ENCODE data around the gene GPRIN3. TPM values are rescaled to one million over a fixed set of nuclear protein-coding genes. Genes with fewer than 3 reads are reported as not detected.

The GPRIN3 gene
- total and polyA plus RNA-seq, 10 of the 15 experiments (the other 5 are each of a cell fraction or from before 2014, with no cell fraction given): under 0.01 to 0.05 (median 0.01) TPM; not detected in 6

DNA sequence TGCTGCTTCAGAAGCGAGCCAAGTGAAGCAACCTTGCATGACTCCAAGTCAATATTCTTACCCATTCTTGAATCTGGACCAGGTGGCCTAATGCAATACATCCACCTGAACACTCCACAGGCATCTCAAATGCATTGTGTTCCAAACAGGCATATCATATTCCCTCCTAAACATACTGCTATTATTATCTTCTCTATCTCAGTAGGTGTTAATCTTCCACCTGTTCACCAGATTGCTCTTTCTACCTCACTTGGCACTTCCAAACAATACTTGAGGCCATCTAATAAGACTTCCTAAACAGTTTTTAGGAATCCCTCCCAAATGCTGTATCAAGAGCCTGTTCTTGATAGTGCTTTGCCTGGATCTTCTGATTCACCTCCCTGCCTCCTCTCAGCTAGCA, 90.7 kb downstream of the GPRIN3 start:
- Histone ChIP-seq H3K79me2 (ENCODE audit: control insufficient read depth, insufficient read depth, low read length) (no peaks in the 10 kb centered on the region), H3K27ac (ENCODE audit: control insufficient read depth, insufficient read depth) (no peak overlapping the region), H3K4me2 (ENCODE audit: control insufficient read depth, insufficient read depth) (no peak overlapping the region), H4K20me1 (ENCODE audit: control insufficient read depth, insufficient read depth) (no peaks in the 10 kb centered on the region), H3K27me3 (replicated peaks in 1 of 2; ENCODE audit: control insufficient read depth in 2 of 2, insufficient read depth in 2 of 2, low read length in 1 of 2) (no peaks in the 10 kb centered on the region; a peak in 1 of 4 replicates), H3K4me1 (ENCODE audit: control insufficient read depth, insufficient read depth, low read length) (no peaks in the 10 kb centered on the region), H2AFZ (ENCODE audit: control insufficient read depth, low read depth, low read length) (no peak overlapping the region), H3K9me3 (replicated peaks; ENCODE audit: control insufficient read depth, insufficient read depth, low read length) (no peaks in the 10 kb centered on the region), H3K9ac (ENCODE audit: control insufficient read depth, insufficient read depth, low read length) (no peak overlapping the region), H3K36me3 (ENCODE audit: control insufficient read depth in 2 of 2, insufficient read depth in 2 of 2, low read length in 1 of 2) (no peaks in the 10 kb centered on the region), H3K4me3 (no peak overlapping the region)
- WGBS (ENCODE audit: insufficient coverage, insufficient replicate concordance, low lambda C conversion rate, missing lambda C conversion rate): 41% methylated on average over 1 of the region's 1 CpG
- in situ Hi-C loops (cut with MboI): no loop called here
- BruUV-seq (replicated peaks): no TSS peak
- DNase-seq (ENCODE audit: low read depth, low spot score) (no peak), ATAC-seq (no peak), FAIRE-seq (no peak)
- POLR2A ChIA-PET: no interaction called here
- RAD21 ChIA-PET (ENCODE audit: unreplicated experiment): interaction anchor here (1.4 kb wide), 1 partner anchor 10 kb away, joined by 5 read pairs; no protein-coding TSS in a partner anchor
- SMC1A ChIA-PET (ENCODE audit: uncharacterized antibody, unreplicated experiment): interaction anchor here (1.0 to 1.4 kb wide), 4 partner anchors 8 to 52 kb away, joined by 3 to 4 read pairs (median 3); no protein-coding TSS in a partner anchor
- intact Hi-C loops (cut with micrococcal nuclease; ENCODE audit: unreplicated experiment): no loop called here
- CTCF ChIA-PET: interaction anchor here (0.5 to 1.9 kb wide), 2 partner anchors 9 to 259 kb away, joined by 3 to 11 read pairs; no protein-coding TSS in a partner anchor
- TF ChIP-seq, protein P1, sequence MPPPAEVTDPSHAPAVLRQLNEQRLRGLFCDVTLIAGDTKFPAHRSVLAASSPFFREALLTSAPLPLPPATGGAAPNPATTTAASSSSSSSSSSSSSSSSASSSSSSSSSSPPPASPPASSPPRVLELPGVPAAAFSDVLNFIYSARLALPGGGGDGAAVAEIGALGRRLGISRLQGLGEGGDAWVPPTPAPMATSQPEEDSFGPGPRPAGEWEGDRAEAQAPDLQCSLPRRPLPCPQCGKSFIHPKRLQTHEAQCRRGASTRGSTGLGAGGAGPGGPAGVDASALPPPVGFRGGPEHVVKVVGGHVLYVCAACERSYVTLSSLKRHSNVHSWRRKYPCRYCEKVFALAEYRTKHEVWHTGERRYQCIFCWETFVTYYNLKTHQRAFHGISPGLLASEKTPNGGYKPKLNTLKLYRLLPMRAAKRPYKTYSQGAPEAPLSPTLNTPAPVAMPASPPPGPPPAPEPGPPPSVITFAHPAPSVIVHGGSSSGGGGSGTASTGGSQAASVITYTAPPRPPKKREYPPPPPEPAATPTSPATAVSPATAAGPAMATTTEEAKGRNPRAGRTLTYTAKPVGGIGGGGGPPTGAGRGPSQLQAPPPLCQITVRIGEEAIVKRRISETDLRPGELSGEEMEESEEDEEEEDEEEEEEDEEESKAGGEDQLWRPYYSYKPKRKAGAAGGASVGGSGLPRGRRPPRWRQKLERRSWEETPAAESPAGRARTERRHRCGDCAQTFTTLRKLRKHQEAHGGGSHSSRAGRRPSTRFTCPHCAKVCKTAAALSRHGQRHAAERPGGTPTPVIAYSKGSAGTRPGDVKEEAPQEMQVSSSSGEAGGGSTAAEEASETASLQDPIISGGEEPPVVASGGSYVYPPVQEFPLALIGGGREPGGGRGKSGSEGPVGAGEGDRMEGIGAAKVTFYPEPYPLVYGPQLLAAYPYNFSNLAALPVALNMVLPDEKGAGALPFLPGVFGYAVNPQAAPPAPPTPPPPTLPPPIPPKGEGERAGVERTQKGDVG (CRISPR knock-in tag; IDR thresholded peaks at IDR 0.05): no peak
- TF ChIP-seq, protein P2, sequence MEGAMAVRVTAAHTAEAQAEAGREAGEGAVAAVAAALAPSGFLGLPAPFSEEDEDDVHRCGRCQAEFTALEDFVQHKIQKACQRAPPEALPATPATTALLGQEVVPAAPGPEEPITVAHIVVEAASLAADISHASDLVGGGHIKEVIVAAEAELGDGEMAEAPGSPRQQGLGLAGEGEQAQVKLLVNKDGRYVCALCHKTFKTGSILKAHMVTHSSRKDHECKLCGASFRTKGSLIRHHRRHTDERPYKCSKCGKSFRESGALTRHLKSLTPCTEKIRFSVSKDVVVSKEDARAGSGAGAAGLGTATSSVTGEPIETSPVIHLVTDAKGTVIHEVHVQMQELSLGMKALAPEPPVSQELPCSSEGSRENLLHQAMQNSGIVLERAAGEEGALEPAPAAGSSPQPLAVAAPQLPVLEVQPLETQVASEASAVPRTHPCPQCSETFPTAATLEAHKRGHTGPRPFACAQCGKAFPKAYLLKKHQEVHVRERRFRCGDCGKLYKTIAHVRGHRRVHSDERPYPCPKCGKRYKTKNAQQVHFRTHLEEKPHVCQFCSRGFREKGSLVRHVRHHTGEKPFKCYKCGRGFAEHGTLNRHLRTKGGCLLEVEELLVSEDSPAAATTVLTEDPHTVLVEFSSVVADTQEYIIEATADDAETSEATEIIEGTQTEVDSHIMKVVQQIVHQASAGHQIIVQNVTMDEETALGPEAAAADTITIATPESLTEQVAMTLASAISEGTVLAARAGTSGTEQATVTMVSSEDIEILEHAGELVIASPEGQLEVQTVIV (IDR thresholded peaks at IDR 0.05; ENCODE audit: borderline replicate concordance, partially characterized antibody): no peak
- no peak for TF ChIP-seq MYB (IDR thresholded peaks at IDR 0.05; ENCODE audit: borderline replicate concordance, low read depth, low read length)
- TF ChIP-seq ZSCAN29 (IDR thresholded peaks at IDR 0.05): no peak
- no peak for TF ChIP-seq RCOR1 (conservative IDR thresholded peaks at IDR 0.05; ENCODE audit: low read depth, low read length)
- TF ChIP-seq, protein P3, sequence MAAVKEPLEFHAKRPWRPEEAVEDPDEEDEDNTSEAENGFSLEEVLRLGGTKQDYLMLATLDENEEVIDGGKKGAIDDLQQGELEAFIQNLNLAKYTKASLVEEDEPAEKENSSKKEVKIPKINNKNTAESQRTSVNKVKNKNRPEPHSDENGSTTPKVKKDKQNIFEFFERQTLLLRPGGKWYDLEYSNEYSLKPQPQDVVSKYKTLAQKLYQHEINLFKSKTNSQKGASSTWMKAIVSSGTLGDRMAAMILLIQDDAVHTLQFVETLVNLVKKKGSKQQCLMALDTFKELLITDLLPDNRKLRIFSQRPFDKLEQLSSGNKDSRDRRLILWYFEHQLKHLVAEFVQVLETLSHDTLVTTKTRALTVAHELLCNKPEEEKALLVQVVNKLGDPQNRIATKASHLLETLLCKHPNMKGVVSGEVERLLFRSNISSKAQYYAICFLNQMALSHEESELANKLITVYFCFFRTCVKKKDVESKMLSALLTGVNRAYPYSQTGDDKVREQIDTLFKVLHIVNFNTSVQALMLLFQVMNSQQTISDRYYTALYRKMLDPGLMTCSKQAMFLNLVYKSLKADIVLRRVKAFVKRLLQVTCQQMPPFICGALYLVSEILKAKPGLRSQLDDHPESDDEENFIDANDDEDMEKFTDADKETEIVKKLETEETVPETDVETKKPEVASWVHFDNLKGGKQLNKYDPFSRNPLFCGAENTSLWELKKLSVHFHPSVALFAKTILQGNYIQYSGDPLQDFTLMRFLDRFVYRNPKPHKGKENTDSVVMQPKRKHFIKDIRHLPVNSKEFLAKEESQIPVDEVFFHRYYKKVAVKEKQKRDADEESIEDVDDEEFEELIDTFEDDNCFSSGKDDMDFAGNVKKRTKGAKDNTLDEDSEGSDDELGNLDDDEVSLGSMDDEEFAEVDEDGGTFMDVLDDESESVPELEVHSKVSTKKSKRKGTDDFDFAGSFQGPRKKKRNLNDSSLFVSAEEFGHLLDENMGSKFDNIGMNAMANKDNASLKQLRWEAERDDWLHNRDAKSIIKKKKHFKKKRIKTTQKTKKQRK (IDR thresholded peaks at IDR 0.05; ENCODE audit: low read depth, low read length): no peak
- TF ChIP-seq, protein P4, sequence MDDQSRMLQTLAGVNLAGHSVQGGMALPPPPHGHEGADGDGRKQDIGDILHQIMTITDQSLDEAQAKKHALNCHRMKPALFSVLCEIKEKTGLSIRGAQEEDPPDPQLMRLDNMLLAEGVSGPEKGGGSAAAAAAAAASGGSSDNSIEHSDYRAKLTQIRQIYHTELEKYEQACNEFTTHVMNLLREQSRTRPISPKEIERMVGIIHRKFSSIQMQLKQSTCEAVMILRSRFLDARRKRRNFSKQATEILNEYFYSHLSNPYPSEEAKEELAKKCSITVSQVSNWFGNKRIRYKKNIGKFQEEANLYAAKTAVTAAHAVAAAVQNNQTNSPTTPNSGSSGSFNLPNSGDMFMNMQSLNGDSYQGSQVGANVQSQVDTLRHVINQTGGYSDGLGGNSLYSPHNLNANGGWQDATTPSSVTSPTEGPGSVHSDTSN (IDR thresholded peaks at IDR 0.05; ENCODE audit: insufficient replicate concordance, low read depth, low read length): no peak
- no peak for TF ChIP-seq ETV6 (conservative IDR thresholded peaks at IDR 0.05 in 1 of 2, IDR thresholded peaks at IDR 0.05 in 1 of 2; ENCODE audit: borderline replicate concordance in 1 of 2, low read depth in 1 of 2)
- no peak for TF ChIP-seq RBBP5 (conservative IDR thresholded peaks at IDR 0.05)
- no peak for TF ChIP-seq TARDBP (IDR thresholded peaks at IDR 0.05; ENCODE audit: borderline replicate concordance)
- no peak for TF ChIP-seq RAD21 (IDR thresholded peaks at IDR 0.05; ENCODE audit: insufficient read depth, low read depth, low read length)
- TF ChIP-seq NRF1 (conservative IDR thresholded peaks at IDR 0.05; ENCODE audit: low read depth, low read length): no peak
